Measurements from ENCODE around the gene FARP1.

Gene FARP1

GRCh38 chr13:98234348-98234747 is 91.5 kb downstream of the FARP1 start:
- no peak for DNase-seq (ENCODE audit: extremely low read depth, insufficient read length)
- H3K4me3 ChIP-seq (replicated peaks; ENCODE audit: low read depth, low read length): no peak overlapping the region
- TF ChIP-seq CTCF (IDR thresholded peaks at IDR 0.05; ENCODE audit: insufficient read depth, low read length, poor library complexity, severe bottlenecking): no peak
- H3K36me3 ChIP-seq (ENCODE audit: control insufficient read depth, insufficient read depth, low read length): no peaks in the 10 kb centered on the region
- H3K27me3 ChIP-seq (replicated peaks; ENCODE audit: control insufficient read depth, insufficient read depth, low read length): no peaks in the 10 kb centered on the region

DNA sequence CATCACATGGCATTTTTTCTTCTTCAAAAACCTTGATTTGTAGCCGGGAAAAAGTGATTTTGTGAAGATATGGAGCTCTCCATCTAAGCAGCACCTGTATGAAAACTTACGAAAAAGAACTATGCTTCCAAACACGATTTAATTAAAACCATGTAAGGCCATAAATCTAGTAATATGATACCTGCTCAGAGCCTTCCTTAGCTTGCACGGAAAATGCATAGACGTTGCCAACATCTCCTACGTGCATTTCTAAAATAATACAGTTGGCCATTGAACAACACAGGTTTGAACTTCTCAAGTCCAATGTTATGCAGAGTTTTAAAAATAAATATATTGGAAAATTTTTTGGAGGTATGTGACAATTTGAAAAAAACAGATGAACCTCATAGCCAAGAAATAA is 93.3 kb downstream of the FARP1 start:
- Histone ChIP-seq H3K27me3 (replicated peaks; ENCODE audit: control insufficient read depth, insufficient read depth, low read length) (no peaks in the 10 kb centered on the region), H3K4me3 (replicated peaks; ENCODE audit: low read depth, low read length) (no peak overlapping the region), H3K36me3 (ENCODE audit: control insufficient read depth, insufficient read depth, low read length) (no peaks in the 10 kb centered on the region)
- DNase-seq (ENCODE audit: extremely low read depth, insufficient read length): no peak
- TF ChIP-seq CTCF (IDR thresholded peaks at IDR 0.05; ENCODE audit: insufficient read depth, low read length, poor library complexity, severe bottlenecking): no peak

DNA sequence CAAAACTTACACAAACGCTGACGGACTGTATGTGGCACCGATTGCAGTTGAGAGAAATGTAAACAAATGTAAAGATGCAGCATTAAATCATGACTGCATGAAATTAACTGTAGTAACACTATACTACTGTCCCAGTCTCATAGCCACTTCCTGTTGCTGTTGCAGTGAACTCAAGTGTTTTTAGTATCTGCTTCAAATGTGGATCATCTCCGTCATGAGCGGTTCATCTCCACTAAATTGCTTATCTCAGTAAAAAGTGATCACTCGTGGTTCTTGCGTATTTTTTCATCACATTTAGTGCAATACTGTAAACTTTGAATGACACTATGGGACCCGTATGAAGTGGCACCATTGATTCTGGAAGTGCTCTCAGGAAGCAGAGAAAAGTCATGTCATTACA is 94.4 kb downstream of the FARP1 start:
- Histone ChIP-seq H3K36me3 (ENCODE audit: control insufficient read depth, insufficient read depth, low read length) (no peaks in the 10 kb centered on the region), H3K4me3 (replicated peaks; ENCODE audit: low read depth, low read length) (no peak overlapping the region), H3K27me3 (replicated peaks; ENCODE audit: control insufficient read depth, insufficient read depth, low read length) (no peaks in the 10 kb centered on the region)
- no peak for DNase-seq (ENCODE audit: extremely low read depth, insufficient read length)
- TF ChIP-seq CTCF (IDR thresholded peaks at IDR 0.05; ENCODE audit: insufficient read depth, low read length, poor library complexity, severe bottlenecking): no peak

GRCh38 chr13:98239162-98240076 is 96.5 kb downstream of the FARP1 start:
- Histone ChIP-seq H3K27me3 (replicated peaks; ENCODE audit: control insufficient read depth, insufficient read depth, low read length) (no peaks in the 10 kb centered on the region), H3K36me3 (ENCODE audit: control insufficient read depth, insufficient read depth, low read length) (no peaks in the 10 kb centered on the region), H3K4me3 (replicated peaks; ENCODE audit: low read depth, low read length) (no peak overlapping the region)
- no peak for DNase-seq (ENCODE audit: extremely low read depth, insufficient read length)
- no peak for TF ChIP-seq CTCF (IDR thresholded peaks at IDR 0.05; ENCODE audit: insufficient read depth, low read length, poor library complexity, severe bottlenecking)

DNA sequence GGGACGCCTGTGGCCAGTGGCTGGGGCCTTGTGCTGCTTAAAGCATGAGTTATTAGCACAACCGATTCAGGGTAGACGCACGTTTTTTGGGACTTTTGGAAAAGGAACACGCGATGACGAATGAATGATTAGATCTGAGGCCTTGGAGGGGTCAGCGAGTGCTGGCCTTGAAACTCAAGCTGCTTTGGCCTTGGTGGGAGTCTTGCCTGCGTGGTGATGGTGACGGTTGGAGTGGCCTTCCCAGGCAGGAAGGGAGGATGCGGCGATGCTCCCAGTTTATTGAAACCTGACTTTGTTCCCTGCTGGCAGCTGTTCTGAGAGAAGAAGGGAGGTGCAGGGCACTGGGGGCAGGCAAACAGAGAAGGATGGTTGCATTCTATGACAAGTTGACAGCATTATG is 97.2 kb downstream of the FARP1 start:
- Histone ChIP-seq H3K4me3 (replicated peaks; ENCODE audit: low read depth, low read length) (no peak overlapping the region), H3K36me3 (ENCODE audit: control insufficient read depth, insufficient read depth, low read length) (no peaks in the 10 kb centered on the region), H3K27me3 (replicated peaks; ENCODE audit: control insufficient read depth, insufficient read depth, low read length) (no peaks in the 10 kb centered on the region)
- no peak for TF ChIP-seq CTCF (IDR thresholded peaks at IDR 0.05; ENCODE audit: insufficient read depth, low read length, poor library complexity, severe bottlenecking)
- DNase-seq (ENCODE audit: extremely low read depth, insufficient read length): no peak

Data from GM06990 (cell line).